GM18873 (cell line): Measurements from ENCODE around the gene PSME4.

Source experiments
- ATAC-seq: cut with Tn5 transposase; IDR thresholded peaks from one replicate; pipeline ENCODE4 v1.9.1; 2021; ENCODE audit warnings: mild to moderate bottlenecking, moderate library complexity, moderate number of reproducible peaks; ENCODE audit not compliant: unreplicated experiment, low FRiP score

The PSME4 gene, protein sequence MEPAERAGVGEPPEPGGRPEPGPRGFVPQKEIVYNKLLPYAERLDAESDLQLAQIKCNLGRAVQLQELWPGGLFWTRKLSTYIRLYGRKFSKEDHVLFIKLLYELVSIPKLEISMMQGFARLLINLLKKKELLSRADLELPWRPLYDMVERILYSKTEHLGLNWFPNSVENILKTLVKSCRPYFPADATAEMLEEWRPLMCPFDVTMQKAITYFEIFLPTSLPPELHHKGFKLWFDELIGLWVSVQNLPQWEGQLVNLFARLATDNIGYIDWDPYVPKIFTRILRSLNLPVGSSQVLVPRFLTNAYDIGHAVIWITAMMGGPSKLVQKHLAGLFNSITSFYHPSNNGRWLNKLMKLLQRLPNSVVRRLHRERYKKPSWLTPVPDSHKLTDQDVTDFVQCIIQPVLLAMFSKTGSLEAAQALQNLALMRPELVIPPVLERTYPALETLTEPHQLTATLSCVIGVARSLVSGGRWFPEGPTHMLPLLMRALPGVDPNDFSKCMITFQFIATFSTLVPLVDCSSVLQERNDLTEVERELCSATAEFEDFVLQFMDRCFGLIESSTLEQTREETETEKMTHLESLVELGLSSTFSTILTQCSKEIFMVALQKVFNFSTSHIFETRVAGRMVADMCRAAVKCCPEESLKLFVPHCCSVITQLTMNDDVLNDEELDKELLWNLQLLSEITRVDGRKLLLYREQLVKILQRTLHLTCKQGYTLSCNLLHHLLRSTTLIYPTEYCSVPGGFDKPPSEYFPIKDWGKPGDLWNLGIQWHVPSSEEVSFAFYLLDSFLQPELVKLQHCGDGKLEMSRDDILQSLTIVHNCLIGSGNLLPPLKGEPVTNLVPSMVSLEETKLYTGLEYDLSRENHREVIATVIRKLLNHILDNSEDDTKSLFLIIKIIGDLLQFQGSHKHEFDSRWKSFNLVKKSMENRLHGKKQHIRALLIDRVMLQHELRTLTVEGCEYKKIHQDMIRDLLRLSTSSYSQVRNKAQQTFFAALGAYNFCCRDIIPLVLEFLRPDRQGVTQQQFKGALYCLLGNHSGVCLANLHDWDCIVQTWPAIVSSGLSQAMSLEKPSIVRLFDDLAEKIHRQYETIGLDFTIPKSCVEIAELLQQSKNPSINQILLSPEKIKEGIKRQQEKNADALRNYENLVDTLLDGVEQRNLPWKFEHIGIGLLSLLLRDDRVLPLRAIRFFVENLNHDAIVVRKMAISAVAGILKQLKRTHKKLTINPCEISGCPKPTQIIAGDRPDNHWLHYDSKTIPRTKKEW (N-terminal part only)

DNA sequence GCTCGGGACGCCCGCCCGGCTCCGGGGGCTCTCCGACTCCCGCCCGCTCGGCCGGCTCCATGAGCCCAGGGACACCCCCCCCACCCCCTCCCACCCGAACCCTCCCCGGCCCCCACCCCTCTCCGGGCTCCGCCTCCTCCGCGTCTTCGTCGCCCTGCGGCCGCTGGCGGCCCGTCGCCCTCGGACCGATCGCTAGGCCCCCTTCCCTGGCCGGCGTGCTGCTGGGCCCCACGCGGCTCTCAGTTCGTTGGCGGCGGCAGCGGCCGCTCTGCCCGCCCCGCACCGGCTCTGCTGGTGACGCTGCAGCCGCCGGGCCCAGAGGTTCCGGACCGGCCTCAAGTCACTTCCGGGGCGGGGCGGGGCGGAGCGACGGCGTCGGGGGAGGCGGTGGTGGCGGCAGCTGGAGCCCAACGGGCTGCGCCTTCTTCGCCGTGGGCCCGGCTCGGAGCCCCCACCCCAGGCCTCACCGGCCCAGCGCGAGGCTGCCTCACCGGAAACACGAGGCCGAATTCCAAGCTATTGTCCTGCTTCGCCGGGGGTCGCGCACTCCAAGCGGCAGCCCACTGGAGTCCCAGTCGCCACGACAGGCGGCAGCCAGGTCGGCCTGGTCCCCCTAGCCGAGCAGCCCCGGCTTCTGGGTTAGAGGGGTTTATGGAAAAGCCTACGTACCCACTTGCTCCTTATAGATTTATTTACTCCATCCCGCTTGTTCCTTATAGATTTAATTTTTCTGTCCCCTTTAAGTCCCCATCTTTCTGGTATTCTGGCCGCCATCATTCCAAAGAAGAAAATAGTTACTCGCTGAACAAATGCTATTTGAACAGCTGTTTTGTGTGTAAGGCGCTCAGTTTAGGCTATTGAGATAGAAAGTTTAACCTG is at the start of gene PSME4:
Gene PSME4 (minus strand): TSS at position 270 of the 879 bp plus-strand sequence. CDS start 209 bp downstream, at position 61.
- ATAC-seq: peak; percentile 81

DNA sequence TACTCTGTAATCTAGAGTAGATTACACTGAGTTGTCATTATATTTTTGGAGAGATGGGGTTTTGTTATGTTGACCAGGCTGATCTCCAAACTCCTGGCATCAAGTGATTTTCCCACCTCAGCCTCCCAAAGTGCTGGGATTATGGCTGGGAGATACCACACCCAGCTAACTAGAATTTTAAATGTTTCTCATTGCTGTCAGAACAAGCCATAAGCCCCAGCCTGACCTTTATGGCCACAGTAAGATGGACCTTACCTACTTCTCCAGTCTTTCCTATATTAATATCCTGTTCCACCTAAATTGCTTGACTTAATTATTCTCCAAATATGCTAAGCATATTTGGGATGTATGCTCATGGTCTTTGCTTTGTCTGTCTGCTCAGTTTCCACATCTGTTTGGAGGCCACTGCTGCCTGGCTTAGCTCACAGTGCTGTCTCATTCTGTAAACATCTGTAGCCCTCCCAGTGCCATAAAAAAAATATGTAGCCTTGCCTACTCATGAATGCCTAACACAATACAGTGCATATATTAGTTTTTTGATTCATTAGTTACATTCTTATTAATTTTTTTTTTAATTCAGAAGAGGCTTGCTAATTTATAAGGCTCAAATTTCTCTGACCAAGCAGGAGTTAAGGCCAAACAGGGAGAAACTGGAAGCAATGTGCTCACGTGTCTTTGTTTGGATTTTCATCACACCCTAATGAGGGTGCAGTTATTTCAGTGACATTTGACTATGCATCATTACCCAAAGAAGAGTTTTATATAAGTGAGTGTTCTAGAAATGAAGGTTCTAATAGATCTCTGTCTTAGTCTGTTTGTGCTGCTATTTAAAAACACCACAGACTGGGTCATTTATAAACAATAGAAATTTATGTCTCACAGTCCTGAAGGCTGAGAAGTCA is 45.3 kb upstream of the PSME4 start:
- no peak for ATAC-seq

DNA sequence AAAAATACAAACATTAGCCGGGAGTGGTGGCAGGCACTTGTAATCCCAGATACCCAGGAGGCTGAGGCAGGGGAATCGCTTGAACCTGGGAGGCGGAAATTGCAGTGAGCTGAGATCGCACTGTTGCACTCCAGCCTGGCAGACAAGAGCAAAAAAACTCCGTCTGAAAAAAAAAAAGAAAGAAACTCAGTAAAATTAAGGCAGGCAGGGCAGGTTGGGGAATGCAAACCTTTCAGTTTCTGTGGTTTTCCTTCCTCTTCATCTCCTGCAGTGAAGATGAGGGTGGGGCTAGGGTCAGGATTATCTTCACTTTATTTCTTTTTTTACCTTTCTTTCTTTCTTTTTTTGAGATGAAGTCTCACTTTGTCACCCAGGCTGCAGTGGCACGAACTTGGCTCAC is 43.2 kb upstream of the PSME4 start:
- no peak for ATAC-seq

DNA sequence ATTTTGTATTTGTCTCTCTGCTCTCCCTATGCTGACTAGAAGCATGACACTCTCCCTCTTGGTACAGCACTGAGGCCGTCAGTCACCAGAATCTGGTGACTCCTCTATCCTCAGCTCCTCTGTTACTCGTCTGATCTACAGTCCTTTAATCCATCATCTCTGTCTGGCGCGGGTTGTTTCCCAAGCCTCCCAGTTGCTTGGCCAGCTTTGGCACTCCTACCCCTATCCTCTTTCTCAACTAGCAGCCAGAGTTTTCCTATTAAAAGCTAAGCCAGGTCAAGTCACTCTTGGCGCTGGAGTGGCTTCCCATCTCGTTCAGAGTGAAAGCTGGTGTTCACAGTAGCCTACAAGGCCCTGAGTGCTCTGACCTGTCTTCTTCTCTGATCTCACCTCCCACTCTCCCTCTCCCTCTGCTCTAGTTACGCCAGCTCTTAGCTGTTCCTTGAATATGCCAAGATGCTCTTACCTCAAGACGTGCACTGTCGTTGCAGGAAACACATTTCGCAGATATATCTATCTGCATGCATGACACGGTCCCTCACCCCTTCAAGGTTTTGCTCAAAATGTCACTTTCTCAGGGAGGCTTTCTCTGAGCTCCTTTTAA is 41.8 kb upstream of the PSME4 start:
- ATAC-seq: no peak

DNA sequence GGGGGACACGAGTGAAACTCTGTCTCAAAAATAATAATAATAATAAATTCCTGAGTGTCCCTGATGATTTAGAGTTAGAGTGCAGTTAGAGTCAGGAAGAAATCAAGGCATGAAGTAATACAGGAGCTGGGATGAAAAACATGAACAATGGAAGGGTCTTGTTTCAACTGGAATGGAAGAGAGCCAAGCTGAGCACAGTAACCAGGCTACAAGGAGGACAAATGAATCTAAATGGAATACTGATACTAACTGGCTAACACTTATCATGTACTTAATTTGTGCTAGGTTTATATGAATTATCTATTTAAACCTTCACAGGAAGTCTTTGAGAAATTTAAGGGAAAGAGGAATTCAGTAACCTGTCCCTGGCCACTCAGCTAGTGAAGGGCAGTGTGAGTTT is 38.8 kb upstream of the PSME4 start:
- no peak for ATAC-seq

DNA sequence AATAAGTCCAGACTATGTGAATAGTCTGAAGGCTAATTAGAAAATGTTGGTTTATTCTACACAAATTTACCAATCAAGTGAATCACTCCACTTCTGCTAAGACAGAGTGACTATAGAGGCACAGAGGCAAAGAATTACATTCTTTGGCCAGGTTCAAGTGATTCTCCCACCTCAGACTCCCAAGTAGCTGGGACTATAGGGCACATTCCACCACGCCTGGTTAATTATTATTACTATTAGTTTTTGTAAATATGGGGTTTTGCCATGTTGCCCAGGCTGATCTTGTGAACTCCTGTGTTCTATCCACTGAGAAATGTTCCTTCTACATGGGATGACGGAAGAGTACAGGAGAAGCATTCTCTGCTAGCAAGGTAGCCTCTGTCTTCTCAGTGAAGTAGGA is 37.6 kb upstream of the PSME4 start:
- no peak for ATAC-seq

DNA sequence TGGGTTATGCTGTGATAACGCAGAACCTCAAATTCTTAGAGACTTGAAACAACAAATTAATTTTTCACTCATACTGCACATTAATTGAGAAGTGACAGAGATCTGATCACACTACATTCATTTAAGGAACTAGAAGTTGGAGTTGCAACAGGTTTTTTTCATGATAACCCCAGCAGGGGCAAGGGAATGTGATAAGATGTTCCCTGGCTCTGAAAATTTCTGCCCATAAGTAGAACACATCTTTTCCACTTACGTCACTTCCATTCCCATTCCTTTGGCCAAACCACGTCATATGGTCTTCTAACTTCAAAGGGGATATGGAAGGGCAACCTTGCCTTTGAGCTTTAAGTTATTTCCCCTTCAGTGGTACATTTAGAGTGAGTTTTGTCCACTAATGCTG is 29.7 kb upstream of the PSME4 start:
- no peak for ATAC-seq

DNA sequence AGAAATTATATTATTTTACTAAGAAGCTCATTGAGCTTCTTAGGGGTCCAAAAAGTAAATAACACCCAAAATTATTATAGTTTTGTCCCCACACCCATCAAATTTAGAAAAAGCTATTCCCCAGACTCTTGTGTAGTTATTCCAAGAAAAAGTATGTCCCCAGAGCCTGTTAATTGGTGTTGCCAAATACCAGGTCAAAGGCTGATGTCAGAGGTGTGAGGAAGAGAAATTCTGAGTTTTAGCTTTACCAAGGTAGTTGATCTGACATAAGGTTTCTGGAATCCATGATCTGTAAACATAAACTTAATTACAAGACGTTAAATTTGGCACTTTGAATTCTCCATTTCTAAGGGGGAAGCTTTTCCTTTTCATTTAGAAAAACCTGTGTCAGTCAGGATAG is 29.3 kb upstream of the PSME4 start:
- no peak for ATAC-seq

DNA sequence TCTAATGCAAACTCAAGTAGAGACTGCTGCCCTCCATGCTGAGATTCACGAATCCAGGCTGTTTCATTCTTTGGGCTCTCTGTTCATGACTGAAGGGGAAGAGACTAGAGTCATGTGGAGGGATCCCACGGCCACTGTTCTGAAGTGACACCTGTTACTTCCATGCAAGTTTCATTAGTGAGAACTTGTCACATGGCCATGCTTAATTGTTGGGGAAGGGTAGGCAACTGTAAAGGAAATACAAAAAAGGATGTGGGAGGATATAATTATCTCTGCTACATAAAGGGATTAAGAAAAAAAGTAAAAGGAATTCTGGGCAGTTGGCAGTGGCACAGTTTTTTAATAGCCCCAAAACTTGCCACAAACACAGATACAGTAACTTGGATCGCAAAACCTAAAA is 28.0 kb upstream of the PSME4 start:
- ATAC-seq: no peak

DNA sequence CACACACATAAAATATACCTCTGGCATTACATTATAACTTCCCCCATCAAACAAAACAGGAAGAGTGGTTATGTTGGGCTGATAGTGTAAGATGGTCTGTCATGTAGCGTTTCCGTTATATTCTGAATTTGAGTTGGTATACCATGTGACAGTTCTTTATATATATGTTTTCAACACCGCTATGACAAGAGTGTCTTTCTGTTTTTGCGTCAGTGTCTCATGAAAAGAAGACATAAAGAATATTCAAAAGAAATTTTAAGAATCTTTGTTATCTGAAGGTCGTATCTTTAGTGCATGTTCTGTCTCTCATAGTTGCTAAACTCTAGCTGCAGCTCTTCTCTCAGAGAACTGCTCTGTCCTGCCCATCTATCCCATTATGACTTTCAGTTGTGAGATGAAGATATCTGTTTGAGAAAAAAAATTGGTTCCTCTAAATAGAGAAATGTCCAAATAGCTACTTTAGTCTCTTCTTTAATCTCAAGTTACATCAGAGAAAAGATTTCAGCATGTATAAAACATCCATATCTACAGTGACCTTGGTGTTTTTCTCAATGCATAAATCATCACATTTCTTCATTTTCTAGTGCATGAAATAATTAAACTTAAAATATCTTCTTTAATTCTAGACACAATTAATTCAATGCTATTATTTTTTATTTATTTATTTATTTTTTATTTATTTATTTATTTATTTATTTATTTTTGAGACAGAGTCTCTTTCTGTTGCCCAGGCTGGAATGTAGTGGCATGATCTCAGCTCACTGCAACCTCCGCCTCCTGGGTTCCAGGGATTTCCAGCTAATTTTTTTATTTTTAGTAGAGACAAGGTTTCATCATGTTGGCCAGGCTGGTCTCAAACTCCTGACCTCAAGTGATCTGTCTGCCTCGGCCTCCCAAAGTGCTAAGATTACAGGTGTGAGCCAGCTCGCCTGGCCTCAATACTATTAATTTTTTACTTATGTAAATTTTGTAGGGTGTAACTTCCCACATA is 24.3 kb upstream of the PSME4 start:
- ATAC-seq: no peak

DNA sequence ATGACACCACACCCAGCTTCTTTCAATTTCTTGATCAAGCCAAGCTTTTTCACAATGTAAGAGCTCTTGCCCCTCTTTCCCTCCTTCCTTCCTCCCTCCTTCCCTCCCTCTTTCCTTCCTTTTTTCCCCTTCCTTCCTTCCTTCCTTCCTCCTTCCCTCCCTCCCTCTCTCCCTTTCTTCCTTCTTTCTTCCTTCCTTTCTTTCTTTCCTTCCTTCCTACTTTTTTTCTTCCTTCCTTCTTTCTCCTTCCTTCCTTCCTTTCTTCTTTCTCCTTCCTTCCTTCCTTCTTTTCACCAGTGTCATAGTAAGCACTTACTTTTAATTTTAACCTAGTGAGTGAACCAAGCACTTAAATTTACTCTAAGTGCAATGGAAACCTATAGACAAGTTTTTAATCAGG is 21.2 kb upstream of the PSME4 start:
- no peak for ATAC-seq

DNA sequence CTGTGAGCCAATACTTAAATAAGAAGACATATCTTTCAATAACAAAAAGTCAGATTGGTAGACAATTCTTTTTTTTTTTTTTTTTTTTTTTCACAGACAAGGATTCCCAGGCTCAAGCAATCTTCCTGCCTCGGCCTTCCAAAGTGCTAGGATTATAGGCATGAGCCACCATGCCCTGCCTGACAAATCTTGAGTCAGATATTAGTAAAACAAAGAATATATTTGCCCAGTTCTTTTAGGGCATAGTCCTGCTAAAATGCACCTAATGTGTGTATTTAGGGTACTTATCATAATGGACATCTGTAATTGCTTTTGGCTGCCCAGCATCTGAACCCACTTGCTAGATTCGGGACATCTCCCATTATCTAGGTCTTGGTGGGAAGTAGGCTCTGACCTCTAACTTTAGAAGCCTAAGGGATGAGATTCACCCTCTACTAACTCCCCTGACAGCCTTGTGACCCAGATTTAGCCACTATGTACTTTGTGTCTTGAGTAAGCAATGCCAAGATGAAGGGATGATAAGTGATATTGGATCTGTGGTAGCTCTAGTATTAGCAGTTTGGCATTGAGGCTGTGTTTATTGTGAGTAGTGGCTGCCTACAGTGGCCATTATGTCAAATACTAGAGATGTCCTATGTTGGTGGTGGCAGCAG is 18.5 kb upstream of the PSME4 start:
- ATAC-seq: no peak

DNA sequence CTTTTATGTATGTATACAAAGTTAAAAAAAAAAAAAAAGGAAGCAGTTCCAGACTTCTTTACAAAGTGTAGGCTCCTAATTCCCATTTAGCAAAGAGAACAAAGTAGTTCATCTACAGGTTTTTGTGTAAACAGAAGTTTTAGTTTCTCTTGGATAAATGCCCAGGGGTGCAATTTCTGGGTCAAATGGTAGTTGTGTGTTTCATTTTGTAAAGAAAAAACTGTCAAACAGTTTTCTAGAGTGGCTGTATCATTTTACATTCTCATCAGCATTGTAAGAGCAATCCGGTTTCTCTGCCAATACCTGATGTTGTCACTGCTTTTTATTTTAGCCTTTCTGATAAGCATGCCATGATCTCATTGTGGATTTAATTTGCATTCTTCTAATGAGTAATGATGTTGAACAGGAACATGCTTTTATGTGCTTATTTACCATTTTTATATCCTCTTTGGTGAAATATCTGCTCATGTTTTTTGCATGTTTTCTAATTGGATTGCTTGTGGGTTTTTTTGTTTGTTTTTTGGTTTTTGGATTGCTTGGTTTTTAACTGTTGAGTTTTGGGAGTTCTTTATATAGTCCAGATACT is 16.6 kb upstream of the PSME4 start:
- ATAC-seq: no peak

DNA sequence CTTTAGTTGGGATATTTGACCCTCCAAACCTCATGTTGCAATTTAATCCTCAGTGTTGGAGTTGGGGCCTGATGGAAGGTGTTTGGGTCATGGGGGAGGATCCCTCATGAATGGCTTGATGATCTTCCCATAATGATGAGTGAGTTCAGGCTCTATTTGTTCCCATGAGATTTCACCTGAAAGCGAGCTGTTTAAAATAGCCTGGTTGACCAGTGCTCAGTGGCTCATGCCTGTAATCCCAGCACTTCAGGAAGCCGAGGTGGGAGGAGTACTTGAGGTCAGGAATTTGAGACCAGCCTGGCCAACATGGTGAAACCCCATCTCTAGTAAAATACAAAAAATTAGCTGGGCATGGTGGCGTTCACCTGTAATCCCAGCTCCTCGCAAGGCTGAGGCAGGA is 14.9 kb upstream of the PSME4 start:
- no peak for ATAC-seq

DNA sequence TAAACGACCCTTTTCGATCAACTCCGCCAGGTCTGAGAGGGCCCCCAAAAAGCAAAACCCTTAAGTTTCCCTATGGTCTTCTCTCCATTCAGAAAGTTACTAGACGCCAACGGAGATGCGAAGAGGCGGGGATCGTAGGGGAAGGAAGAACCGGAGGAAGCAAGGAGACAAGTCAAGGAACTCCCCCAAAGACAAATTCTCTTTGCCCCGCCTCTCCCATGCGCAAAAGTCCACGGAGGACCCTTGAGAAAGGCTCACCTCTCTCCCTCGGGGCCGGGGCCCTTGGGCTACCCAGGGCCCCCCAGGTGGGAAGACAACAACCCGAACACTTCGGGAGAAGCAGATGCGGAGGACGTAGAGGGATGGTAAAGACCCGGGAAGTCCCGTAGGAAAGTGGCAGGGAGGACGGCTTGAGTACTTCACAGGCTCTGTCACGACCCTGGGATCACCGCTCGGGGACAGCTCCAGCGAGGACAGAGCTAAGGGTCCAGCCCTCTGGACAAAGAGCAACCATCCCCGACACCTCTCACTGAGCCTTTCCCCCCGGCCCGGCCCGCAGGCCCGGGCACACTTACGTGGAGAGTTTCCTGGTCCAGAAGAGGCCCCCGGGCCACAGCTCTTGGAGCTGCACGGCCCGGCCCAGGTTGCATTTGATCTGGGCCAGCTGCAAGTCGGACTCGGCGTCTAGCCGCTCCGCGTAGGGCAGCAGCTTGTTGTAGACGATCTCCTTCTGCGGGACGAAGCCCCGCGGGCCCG is 647 bp downstream of the PSME4 start:
- ATAC-seq: peak; percentile 11
